PC-3 (cell line): ENCODE results near the gene GOLGB1. TPM values are rescaled to one million over a fixed set of nuclear protein-coding genes. Genes with fewer than 3 reads are reported as not detected.

Source experiments
- ATAC-seq: fragments of 200-7000 bp; cut with Tn5 transposase; 2 replicates; pipeline ENCODE4 v1.9.1; 2020; ENCODE audit warnings: mild to moderate bottlenecking, moderate library complexity
- BruUV-seq: library from RNA; stranded (reverse); fragments of 400-500 nt; replicated peaks from 2 replicates; lab custom pipeline; 2021; lab: Mats Ljungman, UMichigan
- CTCF ChIA-PET: fragments of 300-600 bp; sonication (Branson Sonifier 250); formaldehyde crosslinking; loops from one replicate; lab custom pipeline; 2022; ENCODE audit warnings: antibody characterized with exemption; lab: Charles Lee
- POLR2A ChIA-PET: fragments of 300-600 bp; sonication (Branson Sonifier 250); formaldehyde crosslinking; loops from one replicate; lab custom pipeline; 2022; ENCODE audit warnings: antibody characterized with exemption; ENCODE audit not compliant: unreplicated experiment; lab: Charles Lee
- DNase-seq: peaks from one replicate; pipeline ENCODE4 v3.0.0-alpha.2; 2015
- H2AFZ ChIP-seq: fragments of 300-600 bp; sonication (generic); 2 replicates; pipeline ENCODE4 v1.6.0; 2016; ENCODE audit warnings: antibody characterized with exemption, low read length
- H3F3A ChIP-seq: fragments of 300-600 bp; sonication (generic); one replicate; pipeline ENCODE4 v1.6.0; 2017; ENCODE audit warnings: antibody characterized with exemption, low read length, control low read depth, mild to moderate bottlenecking; ENCODE audit not compliant: unreplicated experiment
- H3K27ac ChIP-seq: fragments of 300-600 bp; sonication (generic); 2 replicates; pipeline ENCODE4 v1.5.1; 2016; ENCODE audit warnings: mild to moderate bottlenecking, low read length
- H3K27me3 ChIP-seq: fragments of 300-600 bp; sonication (generic); 2 replicates; pipeline ENCODE4 v1.6.1; 2016; ENCODE audit warnings: low read length, mixed read lengths
- H3K36me3 ChIP-seq: fragments of 300-600 bp; sonication (generic); 2 replicates; pipeline ENCODE4 v1.6.1; 2016; ENCODE audit warnings: low read depth, mixed run types, low read length, mixed read lengths
- H3K4me1 ChIP-seq: fragments of 300-600 bp; sonication (generic); 2 replicates; pipeline ENCODE4 v1.5.1; 2016; ENCODE audit warnings: low read length; ENCODE audit not compliant: insufficient read depth
- H3K4me2 ChIP-seq: fragments of 300-600 bp; sonication (generic); 2 replicates; pipeline ENCODE4 v1.6.0; 2016; ENCODE audit warnings: low read length
- H3K4me3 ChIP-seq: fragments of 300-600 bp; sonication (generic); 2 replicates; pipeline ENCODE4 v1.5.1; 2016; ENCODE audit warnings: mild to moderate bottlenecking, low read length, mixed read lengths
- H3K79me2 ChIP-seq: fragments of 300-600 bp; sonication (generic); 2 replicates; pipeline ENCODE4 v1.6.1; 2017; ENCODE audit warnings: low read length, mixed read lengths
- H3K9ac ChIP-seq: fragments of 300-600 bp; sonication (generic); 2 replicates; pipeline ENCODE4 v1.6.0; 2016; ENCODE audit warnings: mild to moderate bottlenecking, low read length
- H3K9me2 ChIP-seq: fragments of 300-600 bp; sonication (generic); replicated peaks from 2 replicates; pipeline ENCODE4 v1.6.1; 2016; ENCODE audit warnings: mixed run types, low read length, mixed read lengths
- H3K9me3 ChIP-seq: fragments of 300-600 bp; sonication (generic); 2 replicates; pipeline ENCODE4 v1.6.1; 2016; ENCODE audit warnings: low read length, mixed read lengths
- H4K20me1 ChIP-seq: fragments of 300-600 bp; sonication (generic); 2 replicates; pipeline ENCODE4 v1.6.1; 2016; ENCODE audit warnings: low read length, mixed read lengths
- CTCF ChIP-seq: fragments of 300-600 bp; sonication (generic); conservative IDR thresholded peaks from 2 replicates; pipeline ENCODE4 v1.5.1; 2017; ENCODE audit warnings: antibody characterized with exemption, low read depth, mild to moderate bottlenecking, low read length
- EZH2 ChIP-seq: fragments of 300-600 bp; sonication (generic); IDR thresholded peaks from one replicate; pipeline ENCODE4 v1.6.1; 2017; ENCODE audit warnings: antibody characterized with exemption, mild to moderate bottlenecking, low read length; ENCODE audit not compliant: unreplicated experiment
- EZH2phosphoT487 ChIP-seq: fragments of 300-600 bp; sonication (generic); IDR thresholded peaks from 2 replicates; pipeline ENCODE4 v1.6.1; 2018; ENCODE audit warnings: mild to moderate bottlenecking, antibody characterized with exemption, low read length, borderline replicate concordance
- intact Hi-C: fragments of 100-400 bp; cut with micrococcal nuclease; formaldehyde crosslinking; loops from 2 replicates; pipeline ENCODE4 v1.9.0; 2023
- total RNA-seq: library from RNA; depleted of rRNA; stranded (reverse); fragments of >200 nt; gene quantifications from 2 replicates; pipeline ENCODE4 v1.2.3, GENCODE V29; 2014

The GOLGB1 gene
- total RNA-seq, 1 experiment from 2014 or later = 31.6 TPM

- no peaks in the 10 kb centered on the region for H3K9me2 ChIP-seq
- H4K20me1 ChIP-seq = no peaks in the 10 kb centered on the region
- CTCF ChIA-PET = no interaction called here
- DNase-seq (no peak), ATAC-seq (no peak)
- H3K79me2 ChIP-seq = no peaks in the 10 kb centered on the region
- H3K9me3 ChIP-seq = no peaks in the 10 kb centered on the region
- no peak overlapping the region for H3K4me2 ChIP-seq
- BruUV-seq = no TSS peak
- peaks cover 45% of the 10 kb centered on the region for H3K36me3 ChIP-seq
- TF ChIP-seq CTCF = no peak
- no peak for TF ChIP-seq EZH2phosphoT487
- TF ChIP-seq EZH2 = no peak
- H3K9ac ChIP-seq = no peak overlapping the region
- H3K27ac ChIP-seq = no peak overlapping the region
- intact Hi-C loops = no loop called here
- no peak overlapping the region for H2AFZ ChIP-seq
- H3K27me3 ChIP-seq = no peaks in the 10 kb centered on the region
- no peak overlapping the region for H3K4me3 ChIP-seq
- no peaks in the 10 kb centered on the region for H3K4me1 ChIP-seq
- H3F3A ChIP-seq = no peaks in the 10 kb centered on the region
- POLR2A ChIA-PET = interaction anchor here (0.5 kb wide), 1 partner anchor 13 kb away, joined by 4 read pairs; no protein-coding TSS in a partner anchor
Measured at GRCh38 chr3:121698901-121699300, 50.6 kb downstream of the GOLGB1 start.

- intact Hi-C loops = no loop called here
- no peak overlapping the region for H3K9ac ChIP-seq
- BruUV-seq = no TSS peak
- H3K27ac ChIP-seq = no peak overlapping the region
- H4K20me1 ChIP-seq = no peaks in the 10 kb centered on the region
- H3K9me2 ChIP-seq = no peaks in the 10 kb centered on the region
- H3K27me3 ChIP-seq = no peaks in the 10 kb centered on the region
- no peaks in the 10 kb centered on the region for H3F3A ChIP-seq
- no peak for DNase-seq
- no peak overlapping the region for H3K4me3 ChIP-seq
- TF ChIP-seq EZH2phosphoT487 = no peak
- no peak for TF ChIP-seq CTCF
- no peak for TF ChIP-seq EZH2
- no peaks in the 10 kb centered on the region for H3K4me1 ChIP-seq
- no peaks in the 10 kb centered on the region for H3K79me2 ChIP-seq
- no peaks in the 10 kb centered on the region for H3K9me3 ChIP-seq
- ATAC-seq = no peak
- peaks cover 45% of the 10 kb centered on the region for H3K36me3 ChIP-seq
- no peak overlapping the region for H3K4me2 ChIP-seq
- no peak overlapping the region for H2AFZ ChIP-seq
- CTCF ChIA-PET = no interaction called here
- POLR2A ChIA-PET = interaction anchor here (0.5 kb wide), 1 partner anchor 14 kb away, joined by 4 read pairs; no protein-coding TSS in a partner anchor
Measured at GRCh38 chr3:121698476-121698875, 51.1 kb downstream of the GOLGB1 start.

- CTCF ChIA-PET = no interaction called here
- Histone ChIP-seq H3K27me3 (no peaks in the 10 kb centered on the region), H4K20me1 (no peaks in the 10 kb centered on the region), H3K9me3 (no peaks in the 10 kb centered on the region), H3K36me3 (peaks cover 49% of the 10 kb centered on the region), H3K9ac (no peak overlapping the region), H2AFZ (no peak overlapping the region), H3F3A (no peaks in the 10 kb centered on the region), H3K4me1 (no peaks in the 10 kb centered on the region), H3K9me2 (no peaks in the 10 kb centered on the region), H3K27ac (no peak overlapping the region), H3K4me3 (no peak overlapping the region), H3K79me2 (no peaks in the 10 kb centered on the region), H3K4me2 (no peak overlapping the region)
- no TSS peak for BruUV-seq
- TF ChIP-seq EZH2 (no peak), CTCF (no peak), EZH2phosphoT487 (no peak)
- intact Hi-C loops = no loop called here
- POLR2A ChIA-PET = no interaction called here
- DNase-seq = no peak
- ATAC-seq = no peak
Measured at GRCh38 chr3:121696186-121696585, 53.4 kb downstream of the GOLGB1 start.
